Esophagus squamous epithelium (tissue), 4 donors: ENCODE measurements around the gene ARHGAP4.

Experiments
- POLR2A ChIP-seq, 4 donors: fragments of 450-650 bp; IDR thresholded peaks; one replicate each; pipeline ENCODE4 v1.6.1; 2017; ENCODE audit warnings: antibody characterized with exemption in 4 of 4, mild to moderate bottlenecking in 4 of 4, moderate library complexity in 3 of 4
- TF ChIP-seq, protein P1 (sequence below), 6 experiments: fragments of 450-650 bp in 4 of 6; fragments of 200-600 bp in 2 of 6; sonication (generic) in 2 of 6; IDR thresholded peaks; one replicate each; pipeline ENCODE4 v1.5.1; 2016 to 2019; ENCODE audit warnings: antibody characterized with exemption in 6 of 6, mild to moderate bottlenecking in 4 of 6, moderate library complexity in 4 of 6

DNA sequence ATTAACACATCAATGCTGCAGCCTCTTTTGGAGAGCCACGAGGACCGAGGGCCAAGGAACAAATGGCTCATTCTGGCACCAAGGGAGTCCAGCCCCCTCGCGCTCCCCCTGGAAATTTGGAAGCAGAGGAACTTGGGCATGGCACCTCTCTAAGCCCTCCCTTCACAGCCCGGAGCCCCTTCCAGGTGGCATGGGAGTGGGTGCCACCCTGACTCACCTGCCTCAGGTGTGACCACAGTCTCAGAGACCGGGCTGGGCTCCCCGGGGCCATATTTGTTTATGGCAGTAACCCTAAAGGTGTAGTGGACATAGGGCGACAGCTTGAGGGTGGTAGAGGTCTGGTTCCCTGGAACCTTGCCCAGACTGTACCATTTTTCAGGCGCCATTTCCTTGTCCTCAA, 58.9 kb downstream of the ARHGAP4 start:
- no peak for TF ChIP-seq POLR2A (IDR thresholded peaks at IDR 0.05)
- TF ChIP-seq, protein P1, sequence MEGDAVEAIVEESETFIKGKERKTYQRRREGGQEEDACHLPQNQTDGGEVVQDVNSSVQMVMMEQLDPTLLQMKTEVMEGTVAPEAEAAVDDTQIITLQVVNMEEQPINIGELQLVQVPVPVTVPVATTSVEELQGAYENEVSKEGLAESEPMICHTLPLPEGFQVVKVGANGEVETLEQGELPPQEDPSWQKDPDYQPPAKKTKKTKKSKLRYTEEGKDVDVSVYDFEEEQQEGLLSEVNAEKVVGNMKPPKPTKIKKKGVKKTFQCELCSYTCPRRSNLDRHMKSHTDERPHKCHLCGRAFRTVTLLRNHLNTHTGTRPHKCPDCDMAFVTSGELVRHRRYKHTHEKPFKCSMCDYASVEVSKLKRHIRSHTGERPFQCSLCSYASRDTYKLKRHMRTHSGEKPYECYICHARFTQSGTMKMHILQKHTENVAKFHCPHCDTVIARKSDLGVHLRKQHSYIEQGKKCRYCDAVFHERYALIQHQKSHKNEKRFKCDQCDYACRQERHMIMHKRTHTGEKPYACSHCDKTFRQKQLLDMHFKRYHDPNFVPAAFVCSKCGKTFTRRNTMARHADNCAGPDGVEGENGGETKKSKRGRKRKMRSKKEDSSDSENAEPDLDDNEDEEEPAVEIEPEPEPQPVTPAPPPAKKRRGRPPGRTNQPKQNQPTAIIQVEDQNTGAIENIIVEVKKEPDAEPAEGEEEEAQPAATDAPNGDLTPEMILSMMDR (IDR thresholded peaks at IDR 0.05): no peak
